ENCODE results near the gene AGPAT3.

Gene AGPAT3

GRCh38 chr21:43882952-43883545, 18.0 kb downstream of the AGPAT3 start:
- TF ChIP-seq, protein P1, sequence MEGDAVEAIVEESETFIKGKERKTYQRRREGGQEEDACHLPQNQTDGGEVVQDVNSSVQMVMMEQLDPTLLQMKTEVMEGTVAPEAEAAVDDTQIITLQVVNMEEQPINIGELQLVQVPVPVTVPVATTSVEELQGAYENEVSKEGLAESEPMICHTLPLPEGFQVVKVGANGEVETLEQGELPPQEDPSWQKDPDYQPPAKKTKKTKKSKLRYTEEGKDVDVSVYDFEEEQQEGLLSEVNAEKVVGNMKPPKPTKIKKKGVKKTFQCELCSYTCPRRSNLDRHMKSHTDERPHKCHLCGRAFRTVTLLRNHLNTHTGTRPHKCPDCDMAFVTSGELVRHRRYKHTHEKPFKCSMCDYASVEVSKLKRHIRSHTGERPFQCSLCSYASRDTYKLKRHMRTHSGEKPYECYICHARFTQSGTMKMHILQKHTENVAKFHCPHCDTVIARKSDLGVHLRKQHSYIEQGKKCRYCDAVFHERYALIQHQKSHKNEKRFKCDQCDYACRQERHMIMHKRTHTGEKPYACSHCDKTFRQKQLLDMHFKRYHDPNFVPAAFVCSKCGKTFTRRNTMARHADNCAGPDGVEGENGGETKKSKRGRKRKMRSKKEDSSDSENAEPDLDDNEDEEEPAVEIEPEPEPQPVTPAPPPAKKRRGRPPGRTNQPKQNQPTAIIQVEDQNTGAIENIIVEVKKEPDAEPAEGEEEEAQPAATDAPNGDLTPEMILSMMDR (IDR thresholded peaks at IDR 0.05; ENCODE audit: low read depth, low read length, missing control alignments), result no peak
- no peak overlapping the region for H3K4me3 ChIP-seq (replicated peaks; ENCODE audit: low read depth, low read length)
- no peak for DNase-seq (ENCODE audit: extremely low read depth, low read depth)

- TF ChIP-seq, protein P1 (IDR thresholded peaks at IDR 0.05; ENCODE audit: low read depth, low read length, missing control alignments), result no peak
- no peak overlapping the region for H3K4me3 ChIP-seq (replicated peaks; ENCODE audit: low read depth, low read length)
- DNase-seq (ENCODE audit: extremely low read depth, low read depth), result no peak
Observed at GRCh38 chr21:43884012-43884860, 19.2 kb downstream of the AGPAT3 start.

DNA sequence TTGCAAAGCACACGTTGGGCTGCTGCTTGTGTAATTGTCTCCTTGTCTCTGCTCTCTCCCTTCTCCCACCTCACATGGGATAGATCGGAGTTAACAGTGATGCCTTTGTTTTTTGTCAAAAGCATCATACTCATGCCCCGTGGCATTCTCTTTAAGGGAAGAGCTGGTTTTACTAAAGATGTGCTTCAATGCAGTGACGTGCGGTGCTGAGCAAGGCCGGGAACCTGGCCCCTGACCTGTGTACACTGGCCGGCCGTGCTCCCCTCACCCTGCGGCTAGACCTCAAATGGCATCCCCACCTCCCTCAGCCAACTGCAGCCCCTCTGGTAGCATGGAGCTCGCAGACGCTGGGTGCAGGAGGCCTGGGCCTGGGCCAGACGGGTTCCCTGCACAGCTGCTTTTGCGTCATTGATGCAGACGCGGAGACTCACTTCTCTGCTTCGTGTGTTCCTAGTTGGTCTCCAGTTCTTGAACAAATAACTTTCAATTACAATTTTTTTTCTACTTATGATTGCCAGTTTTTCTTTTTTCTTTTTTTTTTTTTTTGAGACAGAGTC, 19.9 kb downstream of the AGPAT3 start:
- no peak for DNase-seq (ENCODE audit: extremely low read depth, low read depth)
- H3K4me3 ChIP-seq (replicated peaks; ENCODE audit: low read depth, low read length), result no peak overlapping the region
- TF ChIP-seq, protein P1 (IDR thresholded peaks at IDR 0.05; ENCODE audit: low read depth, low read length, missing control alignments), result no peak

DNA sequence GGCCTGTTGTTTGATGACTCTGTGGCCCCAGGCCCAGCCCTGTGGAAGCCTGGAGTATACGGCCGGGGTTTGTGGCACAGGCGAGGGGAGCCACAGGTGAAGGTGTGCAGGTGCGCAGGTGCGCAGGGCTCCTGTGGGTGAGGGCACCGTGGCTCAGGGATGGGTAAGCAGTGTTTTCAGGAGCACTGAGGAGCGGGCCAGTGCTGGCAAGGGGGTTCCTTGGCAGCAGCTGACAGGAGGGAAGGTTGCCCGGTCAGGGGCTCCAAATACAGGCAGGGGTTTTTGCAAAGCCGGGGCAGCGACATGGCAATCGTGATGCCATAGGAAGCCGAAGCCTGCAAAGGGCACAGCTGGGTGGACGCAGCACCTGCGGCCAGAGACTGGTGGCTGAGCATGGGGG, 20.7 kb downstream of the AGPAT3 start:
- DNase-seq (ENCODE audit: extremely low read depth, low read depth), result no peak
- H3K4me3 ChIP-seq (replicated peaks; ENCODE audit: low read depth, low read length), result no peak overlapping the region
- TF ChIP-seq, protein P1 (IDR thresholded peaks at IDR 0.05; ENCODE audit: low read depth, low read length, missing control alignments), result no peak

GRCh38 chr21:43886565-43886964, 21.5 kb downstream of the AGPAT3 start:
- H3K4me3 ChIP-seq (replicated peaks; ENCODE audit: low read depth, low read length), result no peak overlapping the region
- TF ChIP-seq, protein P1 (IDR thresholded peaks at IDR 0.05; ENCODE audit: low read depth, low read length, missing control alignments), result no peak
- no peak for DNase-seq (ENCODE audit: extremely low read depth, low read depth)

GRCh38 chr21:43889069-43889468, 24.0 kb downstream of the AGPAT3 start:
- TF ChIP-seq, protein P1 (IDR thresholded peaks at IDR 0.05; ENCODE audit: low read depth, low read length, missing control alignments), result no peak
- H3K4me3 ChIP-seq (replicated peaks; ENCODE audit: low read depth, low read length), result no peak overlapping the region
- DNase-seq (ENCODE audit: extremely low read depth, low read depth), result no peak

Measured in HFF-Myc (cell line).